NOMO-1 treated with dmso at 0.1 percent for 144 hours (cell line): Measurements from ENCODE around the gene NOP53.
"Not testable (repeated sequence)": the region's sequence is repeated elsewhere in the genome, so short reads cannot be mapped to it uniquely, and the experiment has no call there.

ENCODE experiments used
- DNase-seq: peaks from one replicate; lab custom pipeline; 2025; ENCODE audit not compliant: unreplicated experiment; lab: John Stamatoyannopoulos, UW

NOP53 gene

GRCh38 chr19:47771291-47771690 lies 25.9 kb downstream of the NOP53 start:
- not testable (repeated sequence) for DNase-seq

GRCh38 chr19:47776568-47776967 lies 31.2 kb downstream of the NOP53 start:
- DNase-seq = no peak

GRCh38 chr19:47777245-47778048 lies 32.1 kb downstream of the NOP53 start:
- DNase-seq = not testable (repeated sequence)

GRCh38 chr19:47778049-47778953 lies 33.0 kb downstream of the NOP53 start, which contains the start of gene SELENOW:
SELENOW (plus strand) TSS chr19:47778703; CDS start chr19:47778786, 83 bp downstream.
- peak; percentile 48 for DNase-seq

DNA sequence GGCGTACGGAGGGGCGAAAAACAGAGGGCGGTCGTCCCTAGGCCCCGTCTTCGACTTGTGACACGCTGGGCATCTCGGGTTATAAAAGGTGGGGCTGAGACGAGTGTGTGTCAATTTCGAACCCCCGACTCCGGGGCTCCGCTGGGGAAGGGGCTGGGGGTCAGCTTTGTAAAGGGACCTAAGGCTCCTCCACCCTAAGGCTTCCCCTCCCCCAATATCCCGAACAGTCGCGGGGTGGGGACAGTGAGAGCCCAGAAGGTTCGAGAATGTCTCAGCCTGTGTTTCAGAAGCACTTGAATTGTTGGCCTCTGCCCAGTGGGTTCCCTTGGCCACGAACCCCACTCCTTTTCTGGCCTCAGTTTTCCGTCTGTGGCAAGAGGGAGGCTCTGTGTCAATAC lies 33.6 kb downstream of the NOP53 start:
- DNase-seq = no peak

- no peak for DNase-seq
Observed at GRCh38 chr19:47779524-47780214, 34.3 kb downstream of the NOP53 start.

DNA sequence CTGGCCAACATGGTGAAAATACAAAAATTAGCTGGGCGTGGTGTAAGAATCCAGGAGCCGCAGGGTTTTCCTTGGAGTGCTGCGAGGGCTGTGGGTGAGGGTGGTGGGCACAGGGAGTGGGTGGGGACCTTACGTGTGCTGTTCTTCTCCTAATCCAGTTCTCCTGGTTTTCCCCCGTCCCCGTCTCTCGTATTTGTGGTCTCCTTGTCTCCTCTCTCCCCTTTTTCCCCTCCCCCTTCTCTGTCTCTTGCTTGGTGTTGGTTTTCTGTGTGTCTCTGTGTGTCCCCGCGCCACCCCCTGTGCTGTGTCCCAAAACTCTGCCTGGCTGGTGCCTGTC lies 34.8 kb downstream of the NOP53 start:
- no peak for DNase-seq

DNA sequence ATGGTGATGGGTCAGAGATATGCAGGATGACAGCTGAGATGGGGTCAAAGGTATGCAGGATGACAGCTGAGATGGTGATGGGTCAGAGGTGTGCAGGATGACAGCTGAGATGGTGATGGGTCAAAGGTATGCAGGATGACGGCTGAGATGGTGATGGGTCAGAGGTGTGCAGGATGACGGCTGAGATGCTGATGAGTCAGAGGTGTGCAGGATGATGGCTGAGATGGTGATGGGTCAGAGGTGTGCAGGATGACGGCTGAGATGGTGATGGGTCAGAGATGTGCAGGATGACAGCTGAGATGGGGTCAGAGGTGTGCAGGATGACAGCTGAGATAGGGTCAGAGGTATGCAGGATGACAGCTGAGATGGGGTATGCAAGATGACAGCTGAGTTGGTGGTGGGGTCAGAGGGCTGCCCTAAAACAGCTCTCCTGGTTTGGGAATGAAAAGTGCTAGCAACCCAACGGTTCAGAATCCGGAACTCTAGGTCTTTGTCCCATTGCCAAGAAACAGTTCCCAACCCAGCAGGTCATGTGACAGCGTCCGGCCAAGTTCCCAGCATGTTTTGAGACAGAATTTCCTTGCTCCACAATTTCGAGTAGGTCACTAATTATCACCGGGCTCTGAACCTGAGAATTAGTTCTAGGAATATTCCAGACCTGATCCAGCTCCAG lies 36.4 kb downstream of the NOP53 start:
- no peak for DNase-seq

DNA sequence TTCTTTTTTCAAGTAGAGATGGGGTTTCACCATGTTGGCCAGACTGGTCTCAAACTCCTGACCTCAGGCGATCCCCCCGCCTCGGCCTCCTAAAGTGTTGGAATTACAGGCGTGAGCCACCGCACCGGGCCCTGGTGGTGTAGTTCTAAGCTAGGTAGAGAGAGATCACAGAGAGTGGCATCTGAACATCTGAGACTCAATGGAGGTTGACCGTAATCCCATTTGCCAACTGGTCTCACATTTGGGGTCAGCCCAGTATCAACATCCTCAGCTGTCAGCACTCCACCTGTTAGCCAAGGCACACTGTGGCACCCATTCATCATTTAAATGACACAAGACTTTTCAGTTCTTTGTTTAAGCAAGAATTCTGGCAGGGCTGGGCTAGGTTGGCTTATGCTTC lies 41.2 kb downstream of the NOP53 start:
- DNase-seq = no peak

DNA sequence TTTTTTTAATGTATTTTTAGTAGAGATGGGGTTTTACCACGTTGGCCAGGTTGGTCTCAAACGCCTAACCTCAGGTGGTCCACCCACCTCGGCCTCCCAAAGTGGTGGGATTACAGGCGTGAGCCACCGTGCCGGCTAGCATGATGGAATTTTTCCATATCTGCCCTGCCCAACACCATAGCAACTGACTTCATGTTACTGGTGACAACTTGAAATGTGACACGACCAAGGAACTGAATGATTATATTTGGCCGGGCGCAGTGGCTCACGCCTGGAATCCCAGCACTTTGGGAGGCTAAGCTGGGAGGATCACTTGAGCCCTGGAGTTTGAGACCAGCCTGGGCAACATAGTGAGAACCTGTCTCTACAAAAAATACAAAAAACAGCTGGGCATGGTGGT lies 42.0 kb downstream of the NOP53 start:
- not testable (repeated sequence) for DNase-seq

GRCh38 chr19:47789811-47790210 lies 44.5 kb downstream of the NOP53 start:
- not testable (repeated sequence) for DNase-seq

DNA sequence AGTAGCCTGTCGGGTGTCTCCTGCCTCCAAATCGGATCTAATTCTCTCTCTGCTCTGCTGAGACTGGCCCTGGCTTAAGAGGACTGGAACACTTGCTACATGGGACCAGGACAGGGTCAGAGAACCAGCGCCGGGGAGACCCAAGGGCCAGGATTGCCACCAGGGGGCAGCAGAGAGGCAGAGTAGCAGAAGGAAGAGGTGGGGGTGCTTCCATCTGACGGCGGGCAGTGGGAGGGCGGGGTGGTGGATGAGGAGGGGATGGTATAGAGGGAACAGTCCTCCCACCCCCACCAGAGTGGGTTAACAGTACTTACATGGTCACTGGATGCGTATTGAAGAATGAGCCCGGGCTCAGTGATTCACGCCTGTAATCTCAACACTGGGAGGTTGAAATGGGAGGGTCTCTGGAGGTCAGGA lies 45.1 kb downstream of the NOP53 start:
- DNase-seq = no peak

DNA sequence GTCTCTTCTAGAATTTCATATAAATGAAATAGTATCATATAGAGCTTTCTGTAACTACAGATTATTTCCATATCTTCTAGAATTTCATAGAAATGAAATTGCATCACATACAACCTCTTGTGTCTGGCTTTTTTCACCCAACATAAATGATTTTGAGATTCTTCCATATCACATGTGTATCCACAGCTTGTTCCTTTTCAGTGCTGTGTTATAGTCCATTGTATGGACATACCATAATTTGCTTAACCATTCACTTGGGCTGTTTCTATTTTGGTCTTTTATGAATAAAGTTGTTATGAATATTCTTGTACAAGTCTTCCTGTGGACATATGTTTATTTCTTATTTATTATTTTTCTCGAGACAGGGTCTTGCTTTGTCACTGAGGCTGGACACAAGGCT lies 47.3 kb downstream of the NOP53 start:
- no peak for DNase-seq

DNA sequence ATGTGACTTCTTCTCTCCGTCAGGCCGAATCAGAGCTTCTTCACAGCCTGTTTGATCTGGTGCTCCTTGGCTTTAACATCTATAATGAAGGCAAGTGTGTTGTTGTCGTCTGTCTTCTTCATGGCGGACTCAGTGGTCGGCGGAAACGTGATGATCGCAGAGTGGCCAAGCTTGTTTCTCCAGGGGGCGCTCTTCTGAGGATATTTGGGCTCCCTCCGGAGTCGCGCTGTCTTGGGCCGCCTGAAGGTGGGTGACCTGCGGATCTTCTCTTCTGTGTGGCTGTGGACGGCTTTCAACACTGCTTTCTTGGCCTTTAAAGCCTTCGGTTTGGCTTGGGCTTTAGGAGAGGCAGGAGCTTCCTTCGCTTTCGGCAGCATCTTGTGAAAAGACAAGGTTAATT lies 49.2 kb downstream of the NOP53 start:
- DNase-seq = no peak

- no peak for DNase-seq
Observed at GRCh38 chr19:47796785-47797184, 51.4 kb downstream of the NOP53 start.

DNA sequence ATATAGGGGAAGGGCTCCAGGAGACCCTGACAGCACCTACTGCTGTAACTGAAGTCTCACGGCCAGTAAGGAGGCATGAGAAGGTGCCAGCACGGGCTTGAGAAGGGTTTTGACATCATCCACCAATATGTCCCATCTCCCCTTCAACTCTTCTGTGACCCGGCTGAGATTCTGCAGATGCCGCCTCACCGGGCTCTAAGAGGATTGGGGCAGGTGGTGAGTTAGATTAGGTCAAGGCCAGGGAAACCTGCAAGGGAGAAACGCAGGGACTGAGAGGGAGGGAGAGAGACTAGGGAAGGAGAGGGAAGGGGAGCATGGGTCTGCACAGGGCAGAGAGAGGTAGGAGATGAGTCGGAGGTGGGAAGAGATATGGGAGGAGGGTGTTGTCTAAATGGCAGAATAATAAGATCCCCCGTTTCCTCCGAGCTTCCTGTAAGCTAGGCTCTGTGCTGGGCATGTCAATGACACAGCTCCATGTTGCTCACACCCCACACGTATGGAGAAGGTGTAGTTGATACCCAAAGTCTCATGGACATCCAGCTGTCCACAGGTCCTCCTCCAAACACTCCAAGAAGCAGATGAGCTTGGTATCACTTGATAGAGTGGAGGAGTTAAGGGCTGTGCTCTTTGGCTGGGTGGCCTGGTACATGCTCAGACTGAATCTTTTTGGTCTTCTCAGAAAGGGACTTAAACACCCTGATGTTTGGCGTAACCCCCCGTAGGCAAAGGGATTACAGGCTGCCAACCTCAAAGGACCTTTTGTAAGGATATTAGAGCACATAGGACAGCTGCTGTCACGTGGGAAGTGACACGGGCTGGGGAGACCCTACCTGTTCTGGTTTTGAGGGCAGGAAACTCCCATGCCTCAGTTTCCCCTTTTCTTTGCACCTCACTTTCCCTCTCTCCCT lies 52.9 kb downstream of the NOP53 start:
- no peak for DNase-seq

- no peak for DNase-seq
Observed at GRCh38 chr19:47798904-47799266, 53.5 kb downstream of the NOP53 start.

DNA sequence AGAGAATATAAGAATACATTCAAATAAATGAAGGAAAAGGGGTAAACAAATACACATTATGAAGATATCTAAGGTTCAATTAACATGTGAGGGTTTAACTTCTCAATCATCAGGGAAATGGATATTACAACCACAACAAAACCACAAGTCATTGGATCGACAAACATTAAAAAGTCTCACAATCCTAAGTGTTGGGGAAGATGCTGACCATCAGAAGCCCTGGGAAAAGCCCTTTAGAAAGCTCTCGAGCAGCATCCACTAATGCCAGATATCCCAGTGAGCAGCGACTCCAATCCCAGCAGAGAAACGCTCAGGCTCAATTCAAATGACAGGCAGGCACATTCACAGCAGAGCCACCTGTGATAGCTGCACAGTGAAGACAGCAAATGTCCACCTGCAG lies 55.9 kb downstream of the NOP53 start:
- no peak for DNase-seq

- no peak for DNase-seq
Observed at GRCh38 chr19:47802521-47803043, 57.2 kb downstream of the NOP53 start.

DNA sequence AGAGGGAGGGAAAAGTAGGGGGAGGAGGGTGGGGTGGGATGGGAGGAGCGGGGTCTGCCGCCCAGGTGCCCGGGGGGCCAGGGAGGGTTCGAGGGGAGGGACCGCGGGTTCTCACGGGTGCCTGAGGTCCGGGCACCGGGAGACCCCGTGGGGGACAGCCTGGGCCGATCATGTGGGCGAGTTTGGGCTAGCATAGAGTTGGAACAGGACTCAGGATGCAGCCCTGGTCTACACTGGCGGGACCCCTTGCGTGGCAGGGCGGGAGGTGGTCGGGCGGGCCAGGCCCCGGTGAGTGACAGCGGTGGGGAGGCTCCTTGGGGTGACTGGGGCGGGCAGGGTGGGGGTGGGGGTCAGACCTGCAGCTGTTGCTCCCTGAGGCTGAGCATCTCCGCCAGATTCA lies 57.8 kb downstream of the NOP53 start:
- DNase-seq = not testable (repeated sequence)
